ENCODE results near the gene EXTL2. TPM values are rescaled to one million over a fixed set of nuclear protein-coding genes. Genes with fewer than 3 reads are reported as not detected.

The EXTL2 gene
- total and polyA plus RNA-seq, 2 donors (not counting 1 experiment from before 2014, with no cell fraction given) = 1.7 to 4.6 TPM

DNA sequence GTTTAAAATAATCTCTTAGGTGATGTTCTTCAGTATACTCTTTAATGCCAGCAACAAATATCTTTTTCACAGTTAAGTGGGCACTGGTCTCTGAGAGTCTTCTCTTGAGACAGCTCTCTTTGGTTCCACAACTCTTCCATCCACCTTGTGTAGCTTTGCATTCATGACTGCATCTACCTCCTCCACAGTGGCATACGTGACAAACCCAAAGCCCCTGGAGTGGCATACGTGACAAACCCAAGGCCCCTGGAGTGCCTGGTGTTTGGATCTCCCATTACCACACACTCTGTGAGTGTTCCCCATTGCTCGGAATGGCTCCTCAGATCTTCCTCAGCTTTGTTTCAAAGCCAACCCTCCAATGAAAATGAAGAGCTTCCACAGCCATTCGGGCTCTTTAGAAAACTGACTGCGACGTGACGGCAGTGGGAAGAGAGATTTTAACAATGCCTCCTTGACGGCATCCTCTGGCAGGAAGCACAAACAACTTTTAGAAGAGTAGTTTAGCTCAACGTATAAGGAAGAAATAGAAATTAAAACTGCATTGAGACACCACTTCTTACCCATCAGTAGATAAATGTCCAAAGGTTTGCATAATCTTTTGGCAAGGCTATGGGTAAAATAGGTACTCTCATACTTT is 47.1 kb upstream of the EXTL2 start:
- no peak overlapping the region for H3K4me2 ChIP-seq (replicated peaks; ENCODE audit: low read depth, low read length, poor library complexity, severe bottlenecking)
- H3K9ac ChIP-seq (ENCODE audit: low read length) = no peak overlapping the region
- H3K27me3 ChIP-seq (replicated peaks in 1 of 4; ENCODE audit: control extremely low read depth in 1 of 4, control insufficient read depth in 3 of 4, insufficient read depth in 4 of 4, low read length in 3 of 4) = no peaks in the 10 kb centered on the region
- H4K20me1 ChIP-seq (ENCODE audit: control insufficient read depth, insufficient read depth, low read length, poor library complexity, severe bottlenecking) = no peaks in the 10 kb centered on the region
- WGBS (ENCODE audit: insufficient coverage) = 89% methylated on average over 3 of the region's 9 CpGs
- no peak overlapping the region for H3K4me3 ChIP-seq (ENCODE audit: control extremely low read depth in 1 of 5, extremely low read depth in 1 of 5, insufficient read depth in 1 of 5, low read depth in 2 of 5, low read length in 4 of 5)
- ChIA-PET POLR2A (no interaction called here), CTCF (interaction anchor here (0.8 to 0.9 kb wide), 2 partner anchors 346 to 416 kb away, joined by 3 read pairs; no protein-coding TSS in a partner anchor)
- H3K4me1 ChIP-seq (ENCODE audit: control insufficient read depth in 2 of 2, insufficient read depth in 2 of 2, low read length in 2 of 2) = peaks cover 14% of the 10 kb centered on the region in 2 donors
- H3K4me1 Mint-ChIP-seq = peaks cover 35% of the 10 kb centered on the region
- intact Hi-C loops (cut with micrococcal nuclease) = no loop called here
- DNase-seq (no peak), ATAC-seq (ENCODE audit: low read depth) (no peak)
- peaks cover 2 to 14% of the 10 kb centered on the region in 2 experiments for H3K36me3 ChIP-seq (replicated peaks in 1 of 2; ENCODE audit: control extremely low read depth in 1 of 2, control insufficient read depth in 1 of 2, extremely low read depth in 1 of 2, insufficient read depth in 2 of 2, low read length in 1 of 2)
- H3K79me2 ChIP-seq (ENCODE audit: control insufficient read depth, insufficient read depth, low read length) = peaks cover 19% of the 10 kb centered on the region
- H3K27ac Mint-ChIP-seq = peak overlapping the region; percentile 4
- no peak overlapping the region for H3K4me3 Mint-ChIP-seq
- H3K27me3 Mint-ChIP-seq = no peaks in the 10 kb centered on the region
- peak overlapping the region in 1 of 2 donors; percentile 59 for H3K27ac ChIP-seq (ENCODE audit: low read length in 2 of 2)
- peaks cover 0 to 7% (median 4%) of the 10 kb centered on the region in 3 donors for H3K9me3 ChIP-seq (ENCODE audit: control extremely low read depth in 1 of 3, control insufficient read depth in 2 of 3, insufficient read depth in 1 of 3, low read length in 2 of 3)
- TF ChIP-seq EZH2 (IDR thresholded peaks at IDR 0.05; ENCODE audit: borderline replicate concordance, insufficient read depth, low read depth, low read length, poor library complexity, severe bottlenecking) = no peak
- TF ChIP-seq, protein P1, sequence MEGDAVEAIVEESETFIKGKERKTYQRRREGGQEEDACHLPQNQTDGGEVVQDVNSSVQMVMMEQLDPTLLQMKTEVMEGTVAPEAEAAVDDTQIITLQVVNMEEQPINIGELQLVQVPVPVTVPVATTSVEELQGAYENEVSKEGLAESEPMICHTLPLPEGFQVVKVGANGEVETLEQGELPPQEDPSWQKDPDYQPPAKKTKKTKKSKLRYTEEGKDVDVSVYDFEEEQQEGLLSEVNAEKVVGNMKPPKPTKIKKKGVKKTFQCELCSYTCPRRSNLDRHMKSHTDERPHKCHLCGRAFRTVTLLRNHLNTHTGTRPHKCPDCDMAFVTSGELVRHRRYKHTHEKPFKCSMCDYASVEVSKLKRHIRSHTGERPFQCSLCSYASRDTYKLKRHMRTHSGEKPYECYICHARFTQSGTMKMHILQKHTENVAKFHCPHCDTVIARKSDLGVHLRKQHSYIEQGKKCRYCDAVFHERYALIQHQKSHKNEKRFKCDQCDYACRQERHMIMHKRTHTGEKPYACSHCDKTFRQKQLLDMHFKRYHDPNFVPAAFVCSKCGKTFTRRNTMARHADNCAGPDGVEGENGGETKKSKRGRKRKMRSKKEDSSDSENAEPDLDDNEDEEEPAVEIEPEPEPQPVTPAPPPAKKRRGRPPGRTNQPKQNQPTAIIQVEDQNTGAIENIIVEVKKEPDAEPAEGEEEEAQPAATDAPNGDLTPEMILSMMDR (IDR thresholded peaks at IDR 0.05) = no peak
- no peaks in the 10 kb centered on the region for H3K9me3 Mint-ChIP-seq (ENCODE audit: insufficient read depth)
- H2AFZ ChIP-seq (ENCODE audit: insufficient read depth, low read depth, low read length, poor library complexity, severe bottlenecking) = no peak overlapping the region

DNA sequence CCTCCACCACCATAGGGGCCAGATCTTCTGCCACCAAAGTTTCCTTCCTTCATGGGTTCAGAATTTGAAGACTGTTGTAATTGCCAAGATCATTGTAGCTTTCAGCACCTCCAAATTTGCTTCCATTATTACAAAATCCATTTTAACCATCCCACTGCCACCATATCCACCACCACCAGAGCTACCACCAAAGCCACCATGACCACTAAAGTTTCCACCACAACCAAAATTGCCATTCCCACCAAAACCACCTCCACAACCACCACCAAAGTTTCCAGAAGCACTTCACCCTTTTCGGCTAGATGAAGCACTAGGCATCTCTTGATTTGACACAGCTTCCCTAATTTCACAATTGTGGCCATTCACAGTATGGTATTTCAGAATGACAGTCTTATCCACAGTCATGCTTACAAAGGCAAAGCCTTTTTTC is 46.5 kb upstream of the EXTL2 start:
- Mint-ChIP-seq H3K27me3 (no peaks in the 10 kb centered on the region), H3K9me3 (ENCODE audit: insufficient read depth) (no peaks in the 10 kb centered on the region), H3K4me3 (no peak overlapping the region), H3K27ac (peak overlapping the region; percentile 1), H3K4me1 (peaks cover 32% of the 10 kb centered on the region)
- H2AFZ ChIP-seq (ENCODE audit: insufficient read depth, low read depth, low read length, poor library complexity, severe bottlenecking) = no peak overlapping the region
- no peak for TF ChIP-seq EZH2 (IDR thresholded peaks at IDR 0.05; ENCODE audit: borderline replicate concordance, insufficient read depth, low read depth, low read length, poor library complexity, severe bottlenecking)
- TF ChIP-seq, protein P1 (IDR thresholded peaks at IDR 0.05) = no peak
- 71% methylated on average over 1 of the region's 1 CpG for WGBS (ENCODE audit: insufficient coverage)
- peaks cover 14% of the 10 kb centered on the region in 2 donors for H3K4me1 ChIP-seq (ENCODE audit: control insufficient read depth in 2 of 2, insufficient read depth in 2 of 2, low read length in 2 of 2)
- no peak overlapping the region for H3K27ac ChIP-seq (ENCODE audit: low read length in 2 of 2)
- intact Hi-C loops (cut with micrococcal nuclease) = no loop called here
- DNase-seq (no peak), ATAC-seq (ENCODE audit: low read depth) (no peak)
- peaks cover 2 to 14% of the 10 kb centered on the region in 2 experiments for H3K36me3 ChIP-seq (replicated peaks in 1 of 2; ENCODE audit: control extremely low read depth in 1 of 2, control insufficient read depth in 1 of 2, extremely low read depth in 1 of 2, insufficient read depth in 2 of 2, low read length in 1 of 2)
- no peak overlapping the region for H3K4me3 ChIP-seq (ENCODE audit: control extremely low read depth in 1 of 5, extremely low read depth in 1 of 5, insufficient read depth in 1 of 5, low read depth in 2 of 5, low read length in 4 of 5)
- ChIA-PET CTCF (interaction anchor here (0.9 to 1.2 kb wide), 2 partner anchors 347 to 416 kb away, joined by 3 to 4 read pairs; no protein-coding TSS in a partner anchor), POLR2A (no interaction called here)
- H3K9me3 ChIP-seq (ENCODE audit: control extremely low read depth in 1 of 3, control insufficient read depth in 2 of 3, insufficient read depth in 1 of 3, low read length in 2 of 3) = peaks cover 0 to 7% (median 4%) of the 10 kb centered on the region in 3 donors
- no peaks in the 10 kb centered on the region for H3K27me3 ChIP-seq (replicated peaks in 1 of 4; ENCODE audit: control extremely low read depth in 1 of 4, control insufficient read depth in 3 of 4, insufficient read depth in 4 of 4, low read length in 3 of 4)
- no peak overlapping the region for H3K9ac ChIP-seq (ENCODE audit: low read length)
- no peak overlapping the region for H3K4me2 ChIP-seq (replicated peaks; ENCODE audit: low read depth, low read length, poor library complexity, severe bottlenecking)
- H4K20me1 ChIP-seq (ENCODE audit: control insufficient read depth, insufficient read depth, low read length, poor library complexity, severe bottlenecking) = no peaks in the 10 kb centered on the region
- H3K79me2 ChIP-seq (ENCODE audit: control insufficient read depth, insufficient read depth, low read length) = peaks cover 19% of the 10 kb centered on the region

All from B cell (primary cell).